ENCODE measurements around the gene TMIGD2. TPM values are rescaled to one million over a fixed set of nuclear protein-coding genes. Genes with fewer than 3 reads are reported as not detected.
A peak's percentile ranks its signal among the peaks of the same experiment; 100 is the strongest.

Gene TMIGD2
- total and polyA plus RNA-seq, 5 donors: 0.25 TPM; not detected in 4

- peak in 2 of 3 donors; percentile 67 to 70 for DNase-seq
Observed at GRCh38 chr19:4304538-4305256, 2.5 kb upstream of the TMIGD2 start, which contains the start of gene FSD1. FSD1 (plus strand) TSS chr19:4304598; CDS start chr19:4304747, 149 bp downstream.

DNA sequence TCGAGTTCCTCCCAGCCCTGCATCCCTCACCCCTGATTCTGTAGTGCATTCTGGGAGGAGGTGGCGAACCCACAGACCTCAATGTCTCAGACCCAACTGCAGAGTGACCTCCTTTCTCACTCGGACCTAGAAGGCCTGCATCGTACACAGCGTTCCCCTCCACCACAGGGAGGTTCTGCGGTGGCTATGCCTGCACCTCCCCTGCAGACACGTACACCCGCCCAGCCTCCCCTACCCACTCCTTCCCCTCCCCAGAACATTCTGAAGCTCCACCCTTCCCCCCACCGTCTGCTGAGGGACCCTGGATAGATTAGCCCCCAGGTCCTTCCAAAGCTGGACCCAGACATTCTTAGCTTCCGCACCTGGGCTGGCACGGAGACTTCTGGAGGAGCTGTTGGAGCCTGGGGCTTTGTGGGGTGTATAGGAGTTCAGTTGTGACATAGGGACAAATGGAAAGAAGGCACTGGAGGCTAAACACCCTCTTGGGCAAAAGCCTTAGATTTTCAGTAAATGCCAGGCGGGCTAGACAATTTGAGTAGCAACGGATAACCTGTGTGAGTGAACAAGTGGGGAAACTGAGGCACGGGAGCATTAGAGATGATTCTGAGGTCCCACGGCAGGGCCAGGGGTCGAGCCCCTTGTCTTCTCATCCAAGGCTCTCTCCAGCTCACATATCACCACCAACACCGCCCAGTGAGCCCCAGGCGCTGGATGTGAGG is 1.8 kb upstream of the TMIGD2 start:
- intact Hi-C loops (cut with DNase I): no loop called here
- no peak overlapping the region for H3K27ac ChIP-seq (ENCODE audit: low read length)
- DNase-seq (no peak), ATAC-seq (no peak)
- H3K9me3 ChIP-seq (ENCODE audit: control insufficient read depth, low read length): no peaks in the 10 kb centered on the region
- 47% methylated on average over 18 of the region's 18 CpGs for WGBS
- no peaks in the 10 kb centered on the region for H3K4me1 ChIP-seq (ENCODE audit: control insufficient read depth, insufficient read depth, low read length)
- H3K4me3 ChIP-seq (ENCODE audit: low read length): no peak overlapping the region
- H3K27me3 ChIP-seq (ENCODE audit: control insufficient read depth, insufficient read depth): no peaks in the 10 kb centered on the region

More at GRCh38 chr19:4304538-4305256, 2.5 kb upstream of the TMIGD2 start, which contains the start of gene FSD1:
- peak in 1 of 2 donors; percentile 19 for ATAC-seq
- Histone ChIP-seq H3K9me3 (ENCODE audit: control insufficient read depth, low read length) (no peaks in the 10 kb centered on the region), H3K27ac (ENCODE audit: low read length) (no peak within 1 kb of the TSS), H3K4me1 (ENCODE audit: control insufficient read depth, insufficient read depth, low read length) (no peaks in the 10 kb centered on the region), H3K27me3 (ENCODE audit: control insufficient read depth, insufficient read depth) (no peaks in the 10 kb centered on the region), H3K4me3 (ENCODE audit: low read length) (no peak within 1 kb of the TSS)
- intact Hi-C loops (cut with DNase I): no loop called here
- 5% methylated on average over 63 of the region's 63 CpGs for WGBS

DNA sequence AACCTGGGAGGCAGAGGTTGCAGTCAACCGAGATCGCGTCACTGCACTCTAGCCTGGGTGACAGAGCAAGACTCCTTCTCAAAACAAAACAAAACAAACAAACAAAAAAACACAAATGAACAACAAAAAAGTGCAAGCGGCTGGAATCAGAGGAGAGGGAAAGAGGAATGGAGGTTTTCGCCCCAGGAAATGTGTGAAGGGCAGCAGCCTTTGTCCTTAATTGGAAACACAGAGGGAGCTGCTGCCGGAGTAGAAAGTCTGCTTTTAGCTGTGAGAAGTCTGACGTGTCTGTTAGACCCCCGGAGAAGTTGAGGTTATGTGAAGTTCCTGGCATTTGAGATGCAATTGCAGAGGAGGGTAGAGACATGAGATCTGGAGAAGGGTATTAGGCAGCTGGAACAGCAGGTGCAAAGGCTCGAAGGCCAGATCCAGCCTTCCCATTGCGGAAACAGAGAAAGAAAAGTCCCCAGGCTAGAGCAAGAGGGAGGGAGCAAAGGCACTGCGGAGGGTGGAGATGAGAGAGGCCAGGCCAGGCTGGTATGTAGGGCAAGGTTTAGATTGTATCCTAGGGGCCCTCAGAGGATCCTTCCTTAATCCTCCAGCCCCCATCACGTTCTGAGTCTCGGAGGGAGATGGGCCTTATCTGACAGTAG is 473 bp downstream of the TMIGD2 start:
- H3K27ac ChIP-seq (ENCODE audit: low read length): no peak overlapping the region
- no peaks in the 10 kb centered on the region for H3K4me1 ChIP-seq (ENCODE audit: control insufficient read depth, insufficient read depth, low read length)
- no peak overlapping the region for H3K4me3 ChIP-seq (ENCODE audit: low read length)
- 54% methylated on average over 13 of the region's 13 CpGs for WGBS
- ATAC-seq (no peak), DNase-seq (no peak)
- intact Hi-C loops (cut with DNase I): no loop called here
- no peaks in the 10 kb centered on the region for H3K27me3 ChIP-seq (ENCODE audit: control insufficient read depth, insufficient read depth)
- H3K9me3 ChIP-seq (ENCODE audit: control insufficient read depth, low read length): no peaks in the 10 kb centered on the region

- Histone ChIP-seq H3K27ac (ENCODE audit: low read length) (no peak overlapping the region), H3K4me3 (ENCODE audit: low read length) (no peak overlapping the region), H3K9me3 (ENCODE audit: control insufficient read depth, low read length) (no peaks in the 10 kb centered on the region), H3K4me1 (ENCODE audit: control insufficient read depth, insufficient read depth, low read length) (no peaks in the 10 kb centered on the region), H3K27me3 (ENCODE audit: control insufficient read depth, insufficient read depth) (no peaks in the 10 kb centered on the region)
- WGBS: 91% methylated on average over 3 of the region's 3 CpGs
- intact Hi-C loops (cut with DNase I): no loop called here
- DNase-seq: no peak
- ATAC-seq: no peak
Observed at GRCh38 chr19:4300589-4300988, 1.6 kb downstream of the TMIGD2 start.

GRCh38 chr19:4298810-4299550 is 3.2 kb downstream of the TMIGD2 start:
- no peaks in the 10 kb centered on the region for H3K4me1 ChIP-seq (ENCODE audit: control insufficient read depth, insufficient read depth, low read length)
- no peak overlapping the region for H3K4me3 ChIP-seq (ENCODE audit: low read length)
- no peaks in the 10 kb centered on the region for H3K9me3 ChIP-seq (ENCODE audit: control insufficient read depth, low read length)
- no peak for DNase-seq
- no peaks in the 10 kb centered on the region for H3K27me3 ChIP-seq (ENCODE audit: control insufficient read depth, insufficient read depth)
- no peak for ATAC-seq
- H3K27ac ChIP-seq (ENCODE audit: low read length): no peak overlapping the region
- WGBS: 77% methylated on average over 8 of the region's 8 CpGs
- intact Hi-C loops (cut with DNase I): no loop called here

GRCh38 chr19:4297901-4298809 is 4.0 kb downstream of the TMIGD2 start:
- intact Hi-C loops (cut with DNase I): no loop called here
- no peak for DNase-seq

GRCh38 chr19:4295972-4296771 is 6.0 kb downstream of the TMIGD2 start:
- Histone ChIP-seq H3K9me3 (ENCODE audit: control insufficient read depth, low read length) (no peaks in the 10 kb centered on the region), H3K4me1 (ENCODE audit: control insufficient read depth, insufficient read depth, low read length) (no peaks in the 10 kb centered on the region), H3K27me3 (ENCODE audit: control insufficient read depth, insufficient read depth) (no peaks in the 10 kb centered on the region), H3K27ac (ENCODE audit: low read length) (no peak overlapping the region), H3K4me3 (ENCODE audit: low read length) (no peak overlapping the region)
- ATAC-seq: peak; percentile 25 to 37
- 45% methylated on average over 14 of the region's 14 CpGs for WGBS
- no peak for DNase-seq
- intact Hi-C loops (cut with DNase I): no loop called here

More at GRCh38 chr19:4297901-4298809, 4.0 kb downstream of the TMIGD2 start:
- ATAC-seq: no peak
- 67% methylated on average over 27 of the region's 27 CpGs for WGBS
- no peak overlapping the region for H3K27ac ChIP-seq (ENCODE audit: low read length)
- no peaks in the 10 kb centered on the region for H3K4me1 ChIP-seq (ENCODE audit: control insufficient read depth, insufficient read depth, low read length)
- no peak overlapping the region for H3K4me3 ChIP-seq (ENCODE audit: low read length)
- no peaks in the 10 kb centered on the region for H3K9me3 ChIP-seq (ENCODE audit: control insufficient read depth, low read length)
- no peaks in the 10 kb centered on the region for H3K27me3 ChIP-seq (ENCODE audit: control insufficient read depth, insufficient read depth)

DNA sequence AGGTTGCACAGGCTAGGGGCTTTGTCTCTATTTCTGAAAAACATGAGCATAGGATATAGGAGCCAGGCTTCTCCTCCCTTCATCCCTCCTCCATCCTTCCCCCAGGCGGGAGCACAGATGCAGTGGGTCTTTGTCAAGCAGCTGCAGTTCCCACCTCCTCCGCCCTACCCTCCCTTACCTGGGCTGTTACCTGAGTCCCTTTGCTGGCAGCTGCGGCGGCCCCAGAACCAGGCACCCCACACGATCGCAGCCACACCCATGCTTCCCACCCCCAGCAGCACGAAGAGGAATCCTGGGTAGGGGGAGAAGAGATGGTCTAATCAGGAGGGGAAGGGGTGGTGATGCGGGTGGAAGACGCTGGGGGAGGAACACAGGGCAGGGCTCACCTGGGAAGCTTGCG is 7.8 kb downstream of the TMIGD2 start:
- DNase-seq (no peak), ATAC-seq (no peak)
- H3K27ac ChIP-seq (ENCODE audit: low read length): no peak overlapping the region
- H3K4me3 ChIP-seq (ENCODE audit: low read length): no peak overlapping the region
- 39% methylated on average over 10 of the region's 10 CpGs for WGBS
- intact Hi-C loops (cut with DNase I): no loop called here
- no peaks in the 10 kb centered on the region for H3K9me3 ChIP-seq (ENCODE audit: control insufficient read depth, low read length)
- H3K27me3 ChIP-seq (ENCODE audit: control insufficient read depth, insufficient read depth): no peaks in the 10 kb centered on the region
- no peaks in the 10 kb centered on the region for H3K4me1 ChIP-seq (ENCODE audit: control insufficient read depth, insufficient read depth, low read length)

DNA sequence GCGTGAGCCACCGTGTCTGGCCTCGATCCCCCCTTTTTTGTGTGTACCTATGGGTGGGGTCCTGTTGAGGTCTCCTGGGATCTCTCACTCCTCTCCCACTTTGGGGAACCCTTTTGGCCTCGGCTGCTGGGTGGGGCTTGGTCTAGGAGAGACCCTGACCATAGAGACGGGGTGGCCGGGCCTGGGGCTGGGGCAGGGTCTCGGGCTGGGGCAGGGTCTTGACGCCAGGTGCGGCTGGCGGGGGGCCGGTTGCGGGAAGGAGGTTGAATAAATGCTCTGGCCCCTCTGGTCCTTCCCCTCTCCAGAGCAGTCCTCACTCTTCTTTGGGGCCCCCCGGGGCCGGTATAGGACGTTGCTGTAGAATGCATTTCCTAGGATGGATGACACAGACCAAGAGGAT is 9.7 kb downstream of the TMIGD2 start:
- H3K4me1 ChIP-seq (ENCODE audit: control insufficient read depth, insufficient read depth, low read length): no peaks in the 10 kb centered on the region
- no peaks in the 10 kb centered on the region for H3K9me3 ChIP-seq (ENCODE audit: control insufficient read depth, low read length)
- no peak overlapping the region for H3K4me3 ChIP-seq (ENCODE audit: low read length)
- intact Hi-C loops (cut with DNase I): no loop called here
- DNase-seq (no peak), ATAC-seq (no peak)
- no peak overlapping the region for H3K27ac ChIP-seq (ENCODE audit: low read length)
- no peaks in the 10 kb centered on the region for H3K27me3 ChIP-seq (ENCODE audit: control insufficient read depth, insufficient read depth)
- 80% methylated on average over 15 of the region's 15 CpGs for WGBS

All from right cardiac atrium (tissue), 5 donors.